RPMI7951 (cell line): ENCODE data around the gene ZNF605. TPM values are rescaled to one million over a fixed set of nuclear protein-coding genes. Genes with fewer than 3 reads are reported as not detected.
A peak's percentile ranks its signal among the peaks of the same experiment; 100 is the strongest.
"Not testable (repeated sequence)": the region's sequence is repeated elsewhere in the genome, so short reads cannot be mapped to it uniquely, and the experiment has no call there.

ENCODE experiments used
- DNase-seq: peaks from one replicate; pipeline ENCODE4 v3.0.0-alpha.2; 2012; ENCODE audit warnings: low read depth
- total RNA-seq: library from RNA; depleted of rRNA; stranded (reverse); fragments of >200 nt; shearing (Covaris generic); gene quantifications from 2 replicates; pipeline ENCODE4 v1.2.3, GENCODE V29; 2014; rRNA removed

ZNF605 gene
- 3.0 and 3.5 TPM in 2 replicates for total RNA-seq

- DNase-seq: peak; percentile 86
Measured at GRCh38 chr12:132956011-132956788, at the start of gene ZNF605. Gene ZNF605 (minus strand): TSS chr12:132956306. CDS start chr12:132945635, 10,671 bp downstream.

- no peak for DNase-seq
Measured at GRCh38 chr12:132998741-132999140, 42.6 kb upstream of the ZNF605 start.

GRCh38 chr12:132986885-132987225, 30.7 kb upstream of the ZNF605 start:
- DNase-seq: peak; percentile 11

GRCh38 chr12:132986001-132986884, 30.1 kb upstream of the ZNF605 start, which contains the start of gene ZNF26:
Gene ZNF26 (plus strand): TSS chr12:132986367. CDS start chr12:132986841, 474 bp downstream.
- peak; percentile 89 for DNase-seq

- DNase-seq: not testable (repeated sequence)
Measured at GRCh38 chr12:132976870-132977269, 20.8 kb upstream of the ZNF605 start.

- no peak for DNase-seq
Measured at GRCh38 chr12:132972374-132972773, 16.3 kb upstream of the ZNF605 start.

- DNase-seq: no peak
Measured at GRCh38 chr12:132967736-132968135, 11.6 kb upstream of the ZNF605 start.

GRCh38 chr12:132966676-132967415, 10.7 kb upstream of the ZNF605 start:
- DNase-seq: no peak

- no peak for DNase-seq
Measured at GRCh38 chr12:132965796-132966195, 9.7 kb upstream of the ZNF605 start.

GRCh38 chr12:132963947-132964346, 7.8 kb upstream of the ZNF605 start:
- DNase-seq: not testable (repeated sequence)

- DNase-seq: not testable (repeated sequence)
Measured at GRCh38 chr12:132961790-132962189, 5.7 kb upstream of the ZNF605 start.

- DNase-seq: peak; percentile 40
Measured at GRCh38 chr12:132955094-132956010, 754 bp downstream of the ZNF605 start.

- no peak for DNase-seq
Measured at GRCh38 chr12:132954471-132955048, 1.5 kb downstream of the ZNF605 start.

GRCh38 chr12:132953771-132954170, 2.3 kb downstream of the ZNF605 start:
- no peak for DNase-seq

GRCh38 chr12:132953163-132953425, 3.0 kb downstream of the ZNF605 start:
- DNase-seq: no peak

GRCh38 chr12:132952371-132953162, 3.5 kb downstream of the ZNF605 start:
- no peak for DNase-seq

- DNase-seq: no peak
Measured at GRCh38 chr12:132951649-132952048, 4.5 kb downstream of the ZNF605 start.

GRCh38 chr12:132950844-132951535, 5.1 kb downstream of the ZNF605 start:
- DNase-seq: no peak
